H9 (cell line): ENCODE results near the gene CFAP43. TPM values are rescaled to one million over a fixed set of nuclear protein-coding genes. Genes with fewer than 3 reads are reported as not detected.

Experiments
- DNase-seq: peaks from one replicate; pipeline ENCODE4 v3.0.0-alpha.2; 2017
- H2AFZ ChIP-seq: one replicate; pipeline ENCODE4 v1.6.1; 2013; ENCODE audit warnings: mild to moderate bottlenecking, low read length, control low read depth, moderate library complexity
- H2AK5ac ChIP-seq: 2 replicates; pipeline ENCODE4 v1.6.1; 2013; ENCODE audit warnings: low read length, control low read depth, mixed read lengths; ENCODE audit not compliant: insufficient read length
- H2BK120ac ChIP-seq: one replicate; pipeline ENCODE4 v1.6.1; 2013; ENCODE audit warnings: low read depth, mild to moderate bottlenecking, low read length, control low read depth, inconsistent platforms; ENCODE audit not compliant: poor library complexity, severe bottlenecking
- H2BK12ac ChIP-seq: 2 replicates; pipeline ENCODE4 v1.6.1; 2013; ENCODE audit warnings: low read length, control low read depth, mixed read lengths, low read depth; ENCODE audit not compliant: insufficient read length
- H2BK15ac ChIP-seq: 2 replicates; pipeline ENCODE4 v1.6.1; 2013; ENCODE audit warnings: low read depth, low read length, control low read depth
- H2BK20ac ChIP-seq: one replicate; pipeline ENCODE4 v1.6.1; 2013; ENCODE audit warnings: low read depth, mild to moderate bottlenecking, low read length, control low read depth, inconsistent platforms; ENCODE audit not compliant: poor library complexity, severe bottlenecking
- H2BK5ac ChIP-seq: 2 replicates; pipeline ENCODE4 v1.6.1; 2013; ENCODE audit warnings: low read length, control low read depth, mixed read lengths; ENCODE audit not compliant: insufficient read length
- H3K14ac ChIP-seq: 2 replicates; pipeline ENCODE4 v1.6.1; 2013; ENCODE audit warnings: low read length, control low read depth; ENCODE audit not compliant: insufficient read depth
- H3K18ac ChIP-seq: 2 replicates; pipeline ENCODE4 v1.6.1; 2013; ENCODE audit warnings: low read depth, mild to moderate bottlenecking, mixed read lengths, low read length, control low read depth; ENCODE audit not compliant: insufficient read length
- H3K23ac ChIP-seq: 2 replicates; pipeline ENCODE4 v1.6.1; 2013; ENCODE audit warnings: low read length, control low read depth, mixed read lengths, low read depth; ENCODE audit not compliant: insufficient read length
- H3K23me2 ChIP-seq: 2 replicates; pipeline ENCODE4 v1.6.1; 2013; ENCODE audit warnings: low read depth, mild to moderate bottlenecking, mixed read lengths, low read length, control low read depth; ENCODE audit not compliant: insufficient read length, poor library complexity, severe bottlenecking
- H3K27ac ChIP-seq: 2 replicates; pipeline ENCODE4 v1.5.1; 2013; ENCODE audit warnings: low read length, control low read depth, mixed read lengths, low read depth; ENCODE audit not compliant: insufficient read length
- H3K27me3 ChIP-seq: 2 replicates; pipeline ENCODE4 v1.6.1; 2013; ENCODE audit warnings: low read length, control low read depth, inconsistent platforms; ENCODE audit not compliant: insufficient read depth
- H3K4ac ChIP-seq: 2 replicates; pipeline ENCODE4 v1.6.1; 2013; ENCODE audit warnings: low read depth, mild to moderate bottlenecking, control low read depth, inconsistent platforms, low read length, moderate library complexity
- H3K4me1 ChIP-seq: 2 replicates; pipeline ENCODE4 v1.6.1; 2013; ENCODE audit warnings: low read length, control low read depth, inconsistent platforms; ENCODE audit not compliant: insufficient read depth
- H3K4me2 ChIP-seq: 2 replicates; pipeline ENCODE4 v1.6.1; 2013; ENCODE audit warnings: low read length, control low read depth, mixed read lengths; ENCODE audit not compliant: insufficient read length, insufficient read depth
- H3K56ac ChIP-seq: 2 replicates; pipeline ENCODE4 v1.6.1; 2013; ENCODE audit warnings: low read depth, mild to moderate bottlenecking, mixed read lengths, low read length, control low read depth; ENCODE audit not compliant: insufficient read length
- H3K79me1 ChIP-seq: 2 replicates; pipeline ENCODE4 v1.6.1; 2013; ENCODE audit warnings: low read depth, mild to moderate bottlenecking, moderate library complexity, low read length, control low read depth, inconsistent platforms; ENCODE audit not compliant: insufficient read depth, poor library complexity, severe bottlenecking
- H3K79me2 ChIP-seq: 2 replicates; pipeline ENCODE4 v1.6.1; 2013; ENCODE audit warnings: low read length, control low read depth, inconsistent platforms; ENCODE audit not compliant: insufficient read depth
- H3K9ac ChIP-seq: 2 replicates; pipeline ENCODE4 v1.6.1; 2013; ENCODE audit warnings: low read length, control low read depth, mixed read lengths; ENCODE audit not compliant: insufficient read length; ENCODE audit errors: extremely low read depth
- H3K9me3 ChIP-seq: one replicate; pipeline ENCODE4 v1.6.1; 2013; ENCODE audit warnings: low read depth, low read length, inconsistent platforms; ENCODE audit not compliant: control insufficient read depth
- H3T11ph ChIP-seq: one replicate; pipeline ENCODE4 v1.6.1; 2013; ENCODE audit warnings: mild to moderate bottlenecking, low read length, control low read depth, inconsistent platforms
- H4K20me1 ChIP-seq: one replicate; pipeline ENCODE4 v1.6.1; 2013; ENCODE audit not compliant: control insufficient read depth, insufficient read length, insufficient read depth
- H4K5ac ChIP-seq: 2 replicates; pipeline ENCODE4 v1.6.1; 2013; ENCODE audit warnings: low read depth, mild to moderate bottlenecking, mixed read lengths, low read length, control low read depth; ENCODE audit not compliant: insufficient read length
- H4K8ac ChIP-seq: replicated peaks from 2 replicates; pipeline ENCODE4 v1.6.1; 2013; ENCODE audit warnings: low read length, control low read depth, mixed read lengths, low read depth; ENCODE audit not compliant: insufficient read length
- H4K91ac ChIP-seq: 2 replicates; pipeline ENCODE4 v1.6.1; 2013; ENCODE audit warnings: low read depth, mild to moderate bottlenecking, moderate library complexity, mixed read lengths, low read length, control low read depth; ENCODE audit not compliant: insufficient read length
- H3K27ac Mint-ChIP-seq, 3 experiments: 2 replicates in 2 of 3; 3 replicates in 1 of 3; pipeline ENCODE4 v1.8.0; 2020 to 2021; ENCODE audit warnings: mixed read lengths in 3 of 3, mild to moderate bottlenecking in 1 of 3, moderate library complexity in 1 of 3
- H3K27me3 Mint-ChIP-seq: 2 replicates; pipeline ENCODE4 v1.8.0; 2021; ENCODE audit warnings: low read depth, mild to moderate bottlenecking, moderate library complexity, mixed read lengths
- H3K36me3 Mint-ChIP-seq, 3 experiments: 2 replicates in 2 of 3; 3 replicates in 1 of 3; pipeline ENCODE4 v1.8.0; 2020 to 2021; ENCODE audit warnings: low read depth in 3 of 3, mixed read lengths in 3 of 3; ENCODE audit not compliant: insufficient read depth in 1 of 3
- H3K4me1 Mint-ChIP-seq, 2 experiments: 2 replicates each; pipeline ENCODE4 v1.8.0; 2020; ENCODE audit warnings: mixed read lengths in 2 of 2
- H3K4me3 Mint-ChIP-seq, 2 experiments: 2 replicates in 1 of 2; 3 replicates in 1 of 2; pipeline ENCODE4 v1.8.0; 2020 to 2021; ENCODE audit warnings: mild to moderate bottlenecking in 2 of 2, mixed read lengths in 2 of 2, moderate library complexity in 1 of 2
- H3K9me3 Mint-ChIP-seq, 2 experiments: 2 replicates in 1 of 2; 3 replicates in 1 of 2; pipeline ENCODE4 v1.8.0; 2020; ENCODE audit warnings: mild to moderate bottlenecking in 2 of 2, mixed read lengths in 2 of 2, moderate library complexity in 1 of 2
- CTCF ChIP-seq: fragments of 200-600 bp; sonication (generic); conservative IDR thresholded peaks from 3 replicates; pipeline ENCODE4 v1.8.0; 2021; ENCODE audit warnings: antibody characterized with exemption, mild to moderate bottlenecking
- WGBS: extraction: QIAGEN DNeasy Blood & Tissue Kit; methylation state at CpG from one replicate; pipeline ENCODE4 v1.1.7; 2013; ENCODE audit warnings: missing lambda C conversion rate, low lambda C conversion rate, mixed read lengths; ENCODE audit not compliant: insufficient read length; ENCODE audit errors: extremely low coverage; 5-methylcytosine and 5-hydroxymethylcytosine counted together
- total RNA-seq: library from RNA; stranded (reverse); gene quantifications from 2 replicates; pipeline ENCODE4 v1.2.1, GENCODE V29; 2021

The CFAP43 gene
- total RNA-seq, 1 experiment from 2014 or later = 0.26 TPM

- Mint-ChIP-seq H3K4me3 (no peak overlapping the region), H3K27ac (no peak overlapping the region), H3K36me3 (peaks cover 0 to 4% (median 0%) of the 10 kb centered on the region in 3 experiments; a peak in 4 of 7 replicates), H3K27me3 (no peaks in the 10 kb centered on the region), H3K4me1 (peaks cover 7 to 8% of the 10 kb centered on the region in 2 experiments; a peak in 3 of 4 replicates), H3K9me3 (peaks cover 12 to 14% of the 10 kb centered on the region in 2 experiments)
- H2BK120ac ChIP-seq = no peak overlapping the region
- H2BK15ac ChIP-seq = no peak overlapping the region
- H3T11ph ChIP-seq = no peak overlapping the region
- no peaks in the 10 kb centered on the region for H3K9me3 ChIP-seq
- no peak overlapping the region for H3K27ac ChIP-seq
- H2AFZ ChIP-seq = no peak overlapping the region
- H3K27me3 ChIP-seq = no peaks in the 10 kb centered on the region
- H3K18ac ChIP-seq = no peak overlapping the region
- no peak overlapping the region for H4K91ac ChIP-seq
- H3K4ac ChIP-seq = no peak overlapping the region
- no peaks in the 10 kb centered on the region for H4K20me1 ChIP-seq
- no peak for TF ChIP-seq CTCF
- H3K14ac ChIP-seq = no peak overlapping the region
- H3K79me2 ChIP-seq = no peaks in the 10 kb centered on the region
- no peaks in the 10 kb centered on the region for H3K79me1 ChIP-seq
- H3K23me2 ChIP-seq = peaks cover 8% of the 10 kb centered on the region
- no peak for DNase-seq
- H3K56ac ChIP-seq = no peak overlapping the region
- no peak overlapping the region for H4K8ac ChIP-seq
- no peak overlapping the region for H2AK5ac ChIP-seq
- no peak overlapping the region for H3K23ac ChIP-seq
- no peak overlapping the region for H2BK20ac ChIP-seq
- no peak overlapping the region for H3K4me2 ChIP-seq
- no peaks in the 10 kb centered on the region for H3K4me1 ChIP-seq
- WGBS = no CpG with 5 or more reads among the region's 4 CpGs
- no peak overlapping the region for H2BK5ac ChIP-seq
- H2BK12ac ChIP-seq = no peak overlapping the region
- H4K5ac ChIP-seq = no peak overlapping the region
- no peak overlapping the region for H3K9ac ChIP-seq
These were observed 1.7 kb downstream of the CFAP43 start for GRCh38 chr10:104230490-104230889.
